ENCODE data around the gene ANKRD13B. TPM values are rescaled to one million over a fixed set of nuclear protein-coding genes. Genes with fewer than 3 reads are reported as not detected.

Gene ANKRD13B
- total and polyA plus RNA-seq, 2 of the 13 experiments (the other 11 are each of a cell fraction or from before 2014, with no cell fraction given), result 1.7 to 1.8 TPM

GRCh38 chr17:29593591-29594518 lies 923 bp downstream of the ANKRD13B start (continued):
- TF ChIP-seq MEIS1 (CRISPR knock-in tag; IDR thresholded peaks at IDR 0.05; ENCODE audit: borderline replicate concordance) (no peak), HMG20B (CRISPR knock-in tag; conservative IDR thresholded peaks at IDR 0.05) (no peak; the same call in 1 of the 2 replicates), HMGXB4 (CRISPR knock-in tag; IDR thresholded peaks at IDR 0.05; ENCODE audit: borderline replicate concordance in 1 of 2, low read depth in 1 of 2) (peak; percentile 39 to 42; a peak in 1 of 4 replicates), THAP11 (CRISPR knock-in tag; IDR thresholded peaks at IDR 0.05) (peak; percentile 70), CHCHD3 (CRISPR knock-in tag; IDR thresholded peaks at IDR 0.05) (peak; percentile 79; the same call in 1 of the 2 replicates), ZNF496 (CRISPR knock-in tag; IDR thresholded peaks at IDR 0.05; ENCODE audit: insufficient replicate concordance) (no peak), ZNF382 (CRISPR knock-in tag; IDR thresholded peaks at IDR 0.05; ENCODE audit: borderline replicate concordance) (no peak), BCL6 (CRISPR knock-in tag; IDR thresholded peaks at IDR 0.05) (0 out of 2 replicates have a peak, but pooled peaks have one; percentile 11), ZNF558 (CRISPR knock-in tag; IDR thresholded peaks at IDR 0.05; ENCODE audit: borderline replicate concordance) (no peak), NONO (IDR thresholded peaks at IDR 0.05) (no peak), NONO (CRISPR knock-in tag; conservative IDR thresholded peaks at IDR 0.05) (no peak), ZNF160 (CRISPR knock-in tag; IDR thresholded peaks at IDR 0.05) (no peak), ZNF34 (CRISPR knock-in tag; IDR thresholded peaks at IDR 0.05; ENCODE audit: borderline replicate concordance) (no peak), CENPX (CRISPR knock-in tag; IDR thresholded peaks at IDR 0.05) (no peak), MIER2 (CRISPR knock-in tag; IDR thresholded peaks at IDR 0.05) (peak; percentile 96), POGZ (CRISPR knock-in tag; IDR thresholded peaks at IDR 0.05) (no peak), TEF (CRISPR knock-in tag; IDR thresholded peaks at IDR 0.05) (no peak), MXI1 (IDR thresholded peaks at IDR 0.05; ENCODE audit: borderline replicate concordance, low read depth, low read length) (no peak), HOXA5 (CRISPR knock-in tag; IDR thresholded peaks at IDR 0.05) (no peak), ZNF784 (CRISPR knock-in tag; IDR thresholded peaks at IDR 0.05; ENCODE audit: borderline replicate concordance) (no peak), ZNF589 (CRISPR knock-in tag; conservative IDR thresholded peaks at IDR 0.05) (no peak), ZNF513 (CRISPR knock-in tag; conservative IDR thresholded peaks at IDR 0.05) (no peak), NR2C2 (CRISPR knock-in tag; IDR thresholded peaks at IDR 0.05; ENCODE audit: borderline replicate concordance) (no peak)

All from HepG2 (cell line).